HepG2 (cell line): ENCODE results near the gene PXT1. TPM values are rescaled to one million over a fixed set of nuclear protein-coding genes. Genes with fewer than 3 reads are reported as not detected.

Experiments
- CHD4 ChIP-seq: fragments of 200-600 bp; sonication (generic); IDR thresholded peaks from 2 replicates; pipeline ENCODE4 v1.7.0; 2017; ENCODE audit warnings: mild to moderate bottlenecking, low read length, borderline replicate concordance
- GPN1 ChIP-seq: sonication (generic); formaldehyde crosslinking; IDR thresholded peaks from 2 replicates; pipeline ENCODE4 v1.5.1; 2020; ENCODE audit warnings: missing genetic modification reagents, borderline replicate concordance
- KLF9 ChIP-seq: IDR thresholded peaks from 2 replicates; pipeline ENCODE4 v1.6.1; 2016; ENCODE audit warnings: low read depth
- MLLT10 ChIP-seq: sonication (generic); formaldehyde crosslinking; IDR thresholded peaks from 2 replicates; pipeline ENCODE4 v1.4.0; 2020; ENCODE audit warnings: missing genetic modification reagents
- NONO ChIP-seq, 2 experiments: fragments of 450-650 bp in 1 of 2; sonication (generic) in 1 of 2; formaldehyde crosslinking in 1 of 2; IDR thresholded peaks in 1 of 2; conservative IDR thresholded peaks in 1 of 2; 2 replicates each; pipeline versions ENCODE4 v1.6.1 to v1.8.0; 2017 to 2022; ENCODE audit warnings: mild to moderate bottlenecking in 1 of 2, missing genetic modification reagents in 1 of 2, moderate library complexity in 1 of 2
- TEF ChIP-seq: sonication (generic); formaldehyde crosslinking; IDR thresholded peaks from 2 replicates; pipeline ENCODE4 v1.5.0; 2020; ENCODE audit warnings: missing genetic modification reagents
- TERF1 ChIP-seq: sonication (generic); formaldehyde crosslinking; IDR thresholded peaks from 2 replicates; pipeline ENCODE4 v1.8.0; 2022; ENCODE audit warnings: mild to moderate bottlenecking, missing genetic modification reagents, moderate library complexity
- ZBTB46 ChIP-seq: sonication (generic); formaldehyde crosslinking; IDR thresholded peaks from 2 replicates; pipeline ENCODE4 v1.4.0; 2020; ENCODE audit warnings: mild to moderate bottlenecking, missing genetic modification reagents, borderline replicate concordance
- ZNF230 ChIP-seq: sonication (generic); formaldehyde crosslinking; IDR thresholded peaks from 2 replicates; pipeline ENCODE4 v1.4.0; 2020; ENCODE audit warnings: mild to moderate bottlenecking, missing genetic modification reagents
- ZNF275 ChIP-seq: sonication (generic); formaldehyde crosslinking; IDR thresholded peaks from 2 replicates; pipeline ENCODE4 v1.8.0; 2022; ENCODE audit warnings: missing genetic modification reagents, mild to moderate bottlenecking, inconsistent platforms, borderline replicate concordance
- ZNF362 ChIP-seq: sonication (generic); formaldehyde crosslinking; IDR thresholded peaks from 2 replicates; pipeline ENCODE4 v1.4.0; 2020; ENCODE audit warnings: missing genetic modification reagents, mild to moderate bottlenecking, borderline replicate concordance
- ZNF460 ChIP-seq: sonication (generic); formaldehyde crosslinking; IDR thresholded peaks from 2 replicates; pipeline ENCODE4 v1.5.1; 2020; ENCODE audit warnings: missing genetic modification reagents, mild to moderate bottlenecking, borderline replicate concordance
- ZNF543 ChIP-seq: sonication (generic); formaldehyde crosslinking; IDR thresholded peaks from 2 replicates; pipeline ENCODE4 v1.4.0; 2020; ENCODE audit warnings: mild to moderate bottlenecking, missing genetic modification reagents
- ZNF644 ChIP-seq: IDR thresholded peaks from 2 replicates; pipeline ENCODE4 v1.6.1; 2016; ENCODE audit warnings: low read depth
- ZNF766 ChIP-seq: sonication (generic); formaldehyde crosslinking; IDR thresholded peaks from 2 replicates; pipeline ENCODE4 v1.5.0; 2020; ENCODE audit warnings: missing genetic modification reagents, borderline replicate concordance
- polyA plus RNA-seq, 8 experiments: library from polyadenylated mRNA; depleted of rRNA in 3 of 8; stranded (reverse) in 7 of 8; unstranded in 1 of 8; fragments of >200 nt; fragmentation: Illumina TruSeq in 4 of 8; extraction: Trizol in 4 of 8; gene quantifications; 2 replicates each; pipeline versions ENCODE4 v1.2.1 to v1.2.3, GENCODE V29; 2011 to 2016; ENCODE audit warnings: low read depth in 4 of 8, missing spikeins in 1 of 8, mixed read lengths in 1 of 8; ENCODE audit not compliant: insufficient read depth in 1 of 8
- total RNA-seq, 5 experiments: library from RNA; depleted of rRNA; stranded (reverse); fragments of >200 nt; fragmentation: Illumina TruSeq; extraction: Trizol; gene quantifications; 2 replicates each; pipeline ENCODE4 v1.2.3, GENCODE V29; 2016; ENCODE audit warnings: low read depth in 1 of 5
- TF ChIP-seq, protein P1 (sequence below): sonication (generic); formaldehyde crosslinking; IDR thresholded peaks from 2 replicates; pipeline ENCODE4 v1.4.0; 2020; ENCODE audit warnings: missing genetic modification reagents
- TF ChIP-seq, protein P2 (sequence below): sonication (generic); formaldehyde crosslinking; IDR thresholded peaks from 2 replicates; pipeline ENCODE4 v1.5.1; 2020; ENCODE audit warnings: mild to moderate bottlenecking, moderate library complexity, missing genetic modification reagents

PXT1 gene
- total and polyA plus RNA-seq, 2 of the 13 experiments (the other 11 are each of a cell fraction or from before 2014, with no cell fraction given) = 0.04 TPM; not detected in 1

- no peak for TF ChIP-seq TERF1 (CRISPR knock-in tag)
- TF ChIP-seq KLF9 = no peak
- TF ChIP-seq ZNF460 (CRISPR knock-in tag) = 0 out of 2 replicates have a peak, but pooled peaks have one; percentile 5
- TF ChIP-seq, protein P1, sequence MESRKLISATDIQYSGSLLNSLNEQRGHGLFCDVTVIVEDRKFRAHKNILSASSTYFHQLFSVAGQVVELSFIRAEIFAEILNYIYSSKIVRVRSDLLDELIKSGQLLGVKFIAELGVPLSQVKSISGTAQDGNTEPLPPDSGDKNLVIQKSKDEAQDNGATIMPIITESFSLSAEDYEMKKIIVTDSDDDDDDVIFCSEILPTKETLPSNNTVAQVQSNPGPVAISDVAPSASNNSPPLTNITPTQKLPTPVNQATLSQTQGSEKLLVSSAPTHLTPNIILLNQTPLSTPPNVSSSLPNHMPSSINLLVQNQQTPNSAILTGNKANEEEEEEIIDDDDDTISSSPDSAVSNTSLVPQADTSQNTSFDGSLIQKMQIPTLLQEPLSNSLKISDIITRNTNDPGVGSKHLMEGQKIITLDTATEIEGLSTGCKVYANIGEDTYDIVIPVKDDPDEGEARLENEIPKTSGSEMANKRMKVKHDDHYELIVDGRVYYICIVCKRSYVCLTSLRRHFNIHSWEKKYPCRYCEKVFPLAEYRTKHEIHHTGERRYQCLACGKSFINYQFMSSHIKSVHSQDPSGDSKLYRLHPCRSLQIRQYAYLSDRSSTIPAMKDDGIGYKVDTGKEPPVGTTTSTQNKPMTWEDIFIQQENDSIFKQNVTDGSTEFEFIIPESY (CRISPR knock-in tag) = peak; percentile 56; the same call in 1 of the 2 replicates
- no peak; the same call in 1 of the 2 replicates for TF ChIP-seq TEF
- TF ChIP-seq CHD4 = no peak
- peak; percentile 82; the same call in 1 of the 2 replicates for TF ChIP-seq GPN1 (CRISPR knock-in tag)
- peak; percentile 93; the same call in 1 of the 2 replicates for TF ChIP-seq ZNF543 (CRISPR knock-in tag)
- TF ChIP-seq, protein P2, sequence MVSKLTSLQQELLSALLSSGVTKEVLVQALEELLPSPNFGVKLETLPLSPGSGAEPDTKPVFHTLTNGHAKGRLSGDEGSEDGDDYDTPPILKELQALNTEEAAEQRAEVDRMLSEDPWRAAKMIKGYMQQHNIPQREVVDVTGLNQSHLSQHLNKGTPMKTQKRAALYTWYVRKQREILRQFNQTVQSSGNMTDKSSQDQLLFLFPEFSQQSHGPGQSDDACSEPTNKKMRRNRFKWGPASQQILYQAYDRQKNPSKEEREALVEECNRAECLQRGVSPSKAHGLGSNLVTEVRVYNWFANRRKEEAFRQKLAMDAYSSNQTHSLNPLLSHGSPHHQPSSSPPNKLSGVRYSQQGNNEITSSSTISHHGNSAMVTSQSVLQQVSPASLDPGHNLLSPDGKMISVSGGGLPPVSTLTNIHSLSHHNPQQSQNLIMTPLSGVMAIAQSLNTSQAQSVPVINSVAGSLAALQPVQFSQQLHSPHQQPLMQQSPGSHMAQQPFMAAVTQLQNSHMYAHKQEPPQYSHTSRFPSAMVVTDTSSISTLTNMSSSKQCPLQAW (CRISPR knock-in tag) = no peak; the same call in none of the 2 replicates
- TF ChIP-seq ZNF230 (CRISPR knock-in tag) = no peak
- TF ChIP-seq ZNF644 (CRISPR knock-in tag) = peak; percentile 32; the same call in 1 of the 2 replicates
- no peak for TF ChIP-seq NONO (IDR thresholded peaks at IDR 0.05)
- TF ChIP-seq NONO (CRISPR knock-in tag; conservative IDR thresholded peaks at IDR 0.05) = peak; percentile 89
- no peak for TF ChIP-seq MLLT10 (CRISPR knock-in tag)
- TF ChIP-seq ZBTB46 = 0 out of 2 replicates have a peak, but pooled peaks have one; percentile 13
- TF ChIP-seq ZNF275 (CRISPR knock-in tag) = peak; percentile 65; the same call in 1 of the 2 replicates
- TF ChIP-seq ZNF362 (CRISPR knock-in tag) = no peak
- peak; percentile 86; the same call in 1 of the 2 replicates for TF ChIP-seq ZNF766
Measured at GRCh38 chr6:36442671-36443470, at the start of gene PXT1, which contains the start of gene KCTD20 (continued).
